AG04449 (cell line): Measurements from ENCODE around the gene PAQR9.

Experiments
- CTCF ChIA-PET: fragments of 350-600 bp; formaldehyde crosslinking; extraction: SDS; loops from one replicate; lab custom pipeline; 2021; ENCODE audit warnings: antibody characterized with exemption; lab: Yijun Ruan, JAX
- POLR2A ChIA-PET: fragments of 400-600, 350-600 bp; formaldehyde crosslinking; extraction: SDS; loops from one replicate; lab custom pipeline; 2020; ENCODE audit warnings: antibody characterized with exemption, inconsistent platforms; lab: Yijun Ruan, JAX
- DNase-seq: peaks from one replicate; pipeline ENCODE4 v3.0.0-alpha.2; 2010; ENCODE audit warnings: low read depth, low spot score
- H3K4me3 ChIP-seq: 2 replicates; pipeline ENCODE4 v1.5.1; 2011; ENCODE audit warnings: low read depth, mild to moderate bottlenecking, control low read depth, low read length
- TF ChIP-seq, protein P1 (sequence below): IDR thresholded peaks from one replicate; pipeline ENCODE4 v1.5.1; 2011; ENCODE audit warnings: mild to moderate bottlenecking, moderate library complexity, low read length, control low read depth, inconsistent platforms; ENCODE audit not compliant: insufficient read depth; ENCODE audit errors: missing control alignments

The PAQR9 gene

DNA sequence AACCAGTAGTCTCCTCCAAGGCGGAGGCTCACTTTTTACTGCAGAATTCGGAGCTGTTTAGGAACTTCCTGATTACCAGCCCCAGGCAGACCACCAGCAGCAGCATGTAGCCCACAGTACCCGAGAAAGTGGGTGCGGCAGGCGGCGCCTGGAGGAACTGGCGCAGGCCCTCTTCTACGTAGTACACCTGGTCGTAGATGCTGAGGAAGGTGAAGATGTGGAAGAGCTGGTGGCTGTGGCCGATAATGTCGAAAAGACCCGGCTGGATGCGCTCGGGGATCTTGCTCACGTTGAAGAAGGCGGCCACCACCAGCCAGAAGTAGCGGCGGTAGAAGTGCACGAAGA lies 1.3 kb downstream of the PAQR9 start:
- no peak overlapping the region for H3K4me3 ChIP-seq
- ChIA-PET CTCF (interaction anchor here (1.6 kb wide), 1 partner anchor 133 kb away, joined by 8 read pairs; no protein-coding TSS in a partner anchor), POLR2A (no interaction called here)
- TF ChIP-seq, protein P1, sequence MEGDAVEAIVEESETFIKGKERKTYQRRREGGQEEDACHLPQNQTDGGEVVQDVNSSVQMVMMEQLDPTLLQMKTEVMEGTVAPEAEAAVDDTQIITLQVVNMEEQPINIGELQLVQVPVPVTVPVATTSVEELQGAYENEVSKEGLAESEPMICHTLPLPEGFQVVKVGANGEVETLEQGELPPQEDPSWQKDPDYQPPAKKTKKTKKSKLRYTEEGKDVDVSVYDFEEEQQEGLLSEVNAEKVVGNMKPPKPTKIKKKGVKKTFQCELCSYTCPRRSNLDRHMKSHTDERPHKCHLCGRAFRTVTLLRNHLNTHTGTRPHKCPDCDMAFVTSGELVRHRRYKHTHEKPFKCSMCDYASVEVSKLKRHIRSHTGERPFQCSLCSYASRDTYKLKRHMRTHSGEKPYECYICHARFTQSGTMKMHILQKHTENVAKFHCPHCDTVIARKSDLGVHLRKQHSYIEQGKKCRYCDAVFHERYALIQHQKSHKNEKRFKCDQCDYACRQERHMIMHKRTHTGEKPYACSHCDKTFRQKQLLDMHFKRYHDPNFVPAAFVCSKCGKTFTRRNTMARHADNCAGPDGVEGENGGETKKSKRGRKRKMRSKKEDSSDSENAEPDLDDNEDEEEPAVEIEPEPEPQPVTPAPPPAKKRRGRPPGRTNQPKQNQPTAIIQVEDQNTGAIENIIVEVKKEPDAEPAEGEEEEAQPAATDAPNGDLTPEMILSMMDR, result no peak
- DNase-seq, result no peak

DNA sequence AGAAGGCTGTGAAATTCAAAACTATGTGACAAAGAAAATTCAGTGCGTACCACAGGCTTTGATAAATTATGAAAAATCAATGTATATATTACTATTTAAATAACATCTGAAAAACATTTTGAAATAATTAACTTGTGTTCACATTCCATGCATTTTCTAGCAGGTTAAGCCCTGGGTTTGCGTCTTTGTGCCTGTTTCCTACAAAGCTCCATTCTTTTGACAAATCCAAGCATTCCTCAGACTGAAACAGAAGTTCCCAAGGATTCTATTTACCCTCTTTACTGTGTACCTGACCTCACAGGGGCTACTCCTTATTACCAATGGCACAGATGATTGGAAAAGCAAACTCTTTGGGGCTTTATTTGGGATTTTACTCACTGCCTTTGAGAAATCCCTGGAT lies 1.9 kb downstream of the PAQR9 start:
- POLR2A ChIA-PET, result no interaction called here
- TF ChIP-seq, protein P1, result no peak
- no peak overlapping the region for H3K4me3 ChIP-seq
- CTCF ChIA-PET, result interaction anchor here (1.6 kb wide), 1 partner anchor 132 kb away, joined by 8 read pairs; no protein-coding TSS in a partner anchor
- DNase-seq, result no peak

DNA sequence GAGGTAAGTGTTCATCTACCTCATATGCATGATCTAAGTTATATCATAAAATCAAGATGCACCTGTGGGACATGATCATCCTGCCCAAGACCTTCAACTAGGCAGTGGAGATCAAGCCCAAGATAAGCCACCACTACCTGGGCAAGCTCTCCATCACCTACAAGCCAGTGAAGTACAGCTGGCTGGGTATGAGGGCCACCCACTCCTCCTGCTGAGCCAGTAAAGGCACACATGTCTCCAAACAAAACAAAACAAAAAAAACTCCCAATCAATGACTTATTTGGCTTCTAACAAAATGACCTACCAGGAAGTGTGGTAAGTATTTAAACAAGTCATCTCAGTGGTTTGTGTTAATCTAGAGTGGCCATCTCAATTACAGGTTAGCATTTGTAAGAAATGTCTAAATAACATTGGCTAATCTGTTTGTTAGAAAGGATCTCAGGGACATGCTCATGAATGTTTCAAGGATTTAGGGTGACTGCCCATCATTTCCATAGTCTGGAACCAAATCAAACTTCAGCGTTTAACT lies 3.1 kb downstream of the PAQR9 start:
- H3K4me3 ChIP-seq, result no peak overlapping the region
- POLR2A ChIA-PET, result no interaction called here
- CTCF ChIA-PET, result interaction anchor here (0.7 to 1.7 kb wide), 3 partner anchors 27 to 132 kb away, joined by 3 to 8 read pairs (median 6); no protein-coding TSS in a partner anchor
- TF ChIP-seq, protein P1, result no peak
- DNase-seq, result no peak

DNA sequence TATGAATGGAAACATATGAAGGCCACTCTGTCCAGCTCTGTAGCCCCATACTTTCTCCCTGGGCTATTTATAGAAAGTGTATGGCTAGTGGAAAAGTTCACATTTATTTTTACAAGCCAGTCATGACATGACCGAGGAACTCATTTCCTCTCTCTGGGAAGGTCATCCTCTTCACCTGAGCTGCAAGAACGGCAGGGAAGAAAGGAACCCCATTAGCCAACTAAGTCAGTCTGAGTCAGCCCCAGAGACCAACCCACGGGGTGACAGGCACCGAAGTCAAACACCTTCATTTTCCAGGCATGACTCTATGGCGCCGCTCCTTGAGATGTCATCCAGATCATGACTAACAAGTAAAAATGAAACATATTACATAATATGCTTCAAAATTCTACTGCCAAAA lies 4.8 kb downstream of the PAQR9 start:
- ChIA-PET POLR2A (no interaction called here), CTCF (interaction anchor here (1.7 kb wide), 1 partner anchor 130 kb away, joined by 6 read pairs; no protein-coding TSS in a partner anchor)
- no peak overlapping the region for H3K4me3 ChIP-seq
- no peak for DNase-seq
- TF ChIP-seq, protein P1, result no peak

DNA sequence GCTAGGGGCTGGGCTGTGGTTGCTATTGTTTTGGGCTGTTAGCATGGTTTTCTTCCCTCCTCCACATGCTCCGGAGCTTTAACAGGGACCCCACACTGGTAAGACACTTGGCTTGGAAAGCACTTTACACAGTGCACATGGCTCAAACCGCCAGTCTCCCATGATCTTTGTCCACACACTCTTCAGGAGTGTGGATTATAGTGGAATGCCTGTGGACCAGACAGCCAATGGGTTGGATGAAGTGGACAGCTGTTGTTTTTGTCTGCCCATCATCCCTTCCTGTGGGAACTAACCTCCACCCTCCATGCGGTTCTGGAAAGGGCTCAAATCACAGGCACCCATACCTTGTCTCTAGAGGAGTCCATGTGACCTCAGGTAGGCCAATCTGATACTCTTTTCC lies 10.0 kb downstream of the PAQR9 start:
- ChIA-PET CTCF (interaction anchor here (1.2 to 1.6 kb wide), 2 partner anchors 11 to 124 kb away, joined by 4 read pairs; no protein-coding TSS in a partner anchor), POLR2A (no interaction called here)
- DNase-seq, result no peak
- H3K4me3 ChIP-seq, result no peak overlapping the region
- TF ChIP-seq, protein P1, result no peak

DNA sequence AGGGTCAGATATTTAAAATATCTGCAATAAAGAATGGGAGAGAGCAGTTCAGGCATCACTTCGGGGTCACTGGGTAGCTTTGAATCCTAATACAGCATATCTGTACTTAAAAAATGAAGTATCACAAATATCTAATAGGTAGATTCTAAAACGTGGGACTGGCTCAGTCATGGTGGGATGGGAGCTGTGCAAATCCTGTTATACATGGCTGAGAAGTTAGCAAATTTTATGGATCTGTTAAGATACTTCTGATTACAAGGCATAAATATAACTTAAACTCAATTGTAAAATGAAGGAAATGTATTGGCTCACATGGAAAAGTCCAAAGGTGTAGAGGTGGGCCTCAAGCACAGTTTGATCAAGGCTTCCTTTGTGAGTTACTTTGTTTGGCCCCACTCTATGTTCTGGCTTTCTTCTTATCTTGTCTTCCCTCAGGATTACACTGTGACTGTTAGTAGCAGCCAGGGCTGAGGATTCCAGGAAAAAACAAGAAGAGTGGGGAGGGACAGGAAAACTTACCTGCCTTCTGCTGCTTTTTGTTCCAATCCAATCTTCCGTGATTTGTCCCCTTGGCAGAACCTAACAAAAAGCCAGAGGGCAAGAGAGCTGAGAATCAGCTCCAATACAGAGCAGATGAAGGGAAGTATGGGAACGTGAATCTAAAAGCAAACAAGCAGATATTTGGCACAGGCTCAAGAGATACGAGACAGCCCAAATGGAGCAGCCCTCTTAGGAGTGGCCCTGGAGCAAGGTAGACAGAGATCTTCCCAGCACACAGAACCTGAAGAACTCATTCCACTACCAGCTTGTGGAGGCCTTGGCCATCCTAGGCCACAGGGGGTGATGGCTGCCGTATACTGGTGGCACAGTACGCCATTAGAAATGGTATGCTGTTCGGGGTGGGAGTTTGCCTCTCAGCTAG lies 10.9 kb downstream of the PAQR9 start:
- TF ChIP-seq, protein P1, result no peak
- CTCF ChIA-PET, result interaction anchor here (1.2 to 1.6 kb wide), 2 partner anchors 12 to 123 kb away, joined by 4 read pairs; no protein-coding TSS in a partner anchor
- no peak for DNase-seq
- POLR2A ChIA-PET, result no interaction called here
- H3K4me3 ChIP-seq, result no peak overlapping the region
